Ishikawa (cell line): ENCODE measurements around the gene AKR1B15.
A peak's percentile ranks its signal among the peaks of the same experiment; 100 is the strongest.

ENCODE experiments used
- CEBPB ChIP-seq: IDR thresholded peaks from 2 replicates; pipeline ENCODE4 v1.6.1; 2012
- CREB1 ChIP-seq: IDR thresholded peaks from 2 replicates; pipeline ENCODE4 v1.6.1; 2012; ENCODE audit warnings: low read depth
- EGR1 ChIP-seq: IDR thresholded peaks from 2 replicates; pipeline ENCODE4 v1.6.1; 2012
- EP300 ChIP-seq: IDR thresholded peaks from 2 replicates; pipeline ENCODE4 v1.6.1; 2012; ENCODE audit warnings: borderline replicate concordance
- FOXM1 ChIP-seq: IDR thresholded peaks from 2 replicates; pipeline ENCODE4 v1.6.1; 2012; ENCODE audit warnings: low read depth, borderline replicate concordance
- NFIC ChIP-seq: IDR thresholded peaks from 2 replicates; pipeline ENCODE4 v1.6.1; 2012
- RAD21 ChIP-seq: IDR thresholded peaks from 2 replicates; pipeline ENCODE4 v1.6.1; 2012; ENCODE audit warnings: low read depth
- TAF1 ChIP-seq: IDR thresholded peaks from 2 replicates; pipeline ENCODE4 v1.6.1; 2012; ENCODE audit warnings: low read depth, mild to moderate bottlenecking
- TCF12 ChIP-seq: IDR thresholded peaks from 2 replicates; pipeline ENCODE4 v1.6.1; 2012; ENCODE audit warnings: low read depth
- TEAD4 ChIP-seq: IDR thresholded peaks from 2 replicates; pipeline ENCODE4 v1.6.1; 2012
- YY1 ChIP-seq: IDR thresholded peaks from 2 replicates; pipeline ENCODE4 v1.6.1; 2012; ENCODE audit warnings: low read depth
- ZBTB7A ChIP-seq: IDR thresholded peaks from 2 replicates; pipeline ENCODE4 v1.6.1; 2012; ENCODE audit warnings: low read depth
- TF ChIP-seq, protein P1 (sequence below): IDR thresholded peaks from 2 replicates; pipeline ENCODE4 v1.6.1; 2012
- TF ChIP-seq, protein P2 (sequence below): IDR thresholded peaks from 2 replicates; pipeline ENCODE4 v1.6.1; 2012
- TF ChIP-seq, protein P3 (sequence below): IDR thresholded peaks from 2 replicates; pipeline ENCODE4 v1.6.1; 2012; ENCODE audit warnings: low read depth, mild to moderate bottlenecking

AKR1B15 gene

DNA sequence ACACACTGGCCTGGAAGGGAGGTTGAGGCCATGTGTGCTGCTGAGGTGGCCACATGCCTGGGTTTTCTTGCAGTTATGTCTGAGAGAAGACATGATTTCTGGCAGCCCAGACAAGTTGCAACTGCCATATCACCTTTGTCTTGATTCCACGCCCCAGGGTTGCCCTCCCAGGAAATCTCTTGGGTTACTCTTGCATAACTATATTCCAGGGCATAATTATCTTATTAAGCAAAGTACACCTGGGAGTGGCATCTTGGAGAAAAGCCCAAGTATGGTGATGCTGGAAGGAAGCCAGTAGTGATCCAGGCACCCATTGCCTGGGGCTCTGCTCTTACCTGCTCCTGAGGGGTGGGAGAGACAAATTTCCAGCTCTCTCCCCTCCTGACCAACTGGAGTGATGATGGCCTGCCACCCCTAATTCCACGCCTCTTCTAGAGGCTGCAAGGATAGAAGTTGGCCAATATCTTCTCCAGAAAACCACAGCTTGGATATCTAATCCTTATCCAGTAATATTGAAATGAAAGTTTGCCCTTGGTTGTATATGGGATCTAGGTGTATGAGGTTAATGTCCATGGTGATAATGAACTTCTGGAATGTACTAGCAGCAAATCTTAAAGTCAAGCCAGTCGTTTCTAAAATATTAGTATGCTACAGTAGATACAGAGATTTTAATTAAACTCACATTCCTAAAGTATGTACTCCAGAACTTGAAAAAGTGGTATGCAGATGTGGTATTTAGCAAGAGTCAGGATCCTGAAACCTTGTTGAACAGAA lies 16.5 kb upstream of the AKR1B15 start:
- TF ChIP-seq TAF1: no peak
- peak; percentile 95 for TF ChIP-seq NFIC
- no peak for TF ChIP-seq ZBTB7A
- TF ChIP-seq YY1: 0 out of 2 replicates have a peak, but pooled peaks have one; percentile 15
- TF ChIP-seq EP300: peak; percentile 84; the same call in 1 of the 2 replicates
- TF ChIP-seq, protein P1, sequence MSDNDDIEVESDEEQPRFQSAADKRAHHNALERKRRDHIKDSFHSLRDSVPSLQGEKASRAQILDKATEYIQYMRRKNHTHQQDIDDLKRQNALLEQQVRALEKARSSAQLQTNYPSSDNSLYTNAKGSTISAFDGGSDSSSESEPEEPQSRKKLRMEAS: 0 out of 2 replicates have a peak, but pooled peaks have one; percentile 64
- TF ChIP-seq TCF12: peak; percentile 86
- no peak for TF ChIP-seq EGR1
- TF ChIP-seq CREB1: no peak
- TF ChIP-seq RAD21: no peak
- TF ChIP-seq, protein P2, sequence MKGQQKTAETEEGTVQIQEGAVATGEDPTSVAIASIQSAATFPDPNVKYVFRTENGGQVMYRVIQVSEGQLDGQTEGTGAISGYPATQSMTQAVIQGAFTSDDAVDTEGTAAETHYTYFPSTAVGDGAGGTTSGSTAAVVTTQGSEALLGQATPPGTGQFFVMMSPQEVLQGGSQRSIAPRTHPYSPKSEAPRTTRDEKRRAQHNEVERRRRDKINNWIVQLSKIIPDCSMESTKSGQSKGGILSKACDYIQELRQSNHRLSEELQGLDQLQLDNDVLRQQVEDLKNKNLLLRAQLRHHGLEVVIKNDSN: 0 out of 2 replicates have a peak, but pooled peaks have one; percentile 4
- TF ChIP-seq, protein P3, sequence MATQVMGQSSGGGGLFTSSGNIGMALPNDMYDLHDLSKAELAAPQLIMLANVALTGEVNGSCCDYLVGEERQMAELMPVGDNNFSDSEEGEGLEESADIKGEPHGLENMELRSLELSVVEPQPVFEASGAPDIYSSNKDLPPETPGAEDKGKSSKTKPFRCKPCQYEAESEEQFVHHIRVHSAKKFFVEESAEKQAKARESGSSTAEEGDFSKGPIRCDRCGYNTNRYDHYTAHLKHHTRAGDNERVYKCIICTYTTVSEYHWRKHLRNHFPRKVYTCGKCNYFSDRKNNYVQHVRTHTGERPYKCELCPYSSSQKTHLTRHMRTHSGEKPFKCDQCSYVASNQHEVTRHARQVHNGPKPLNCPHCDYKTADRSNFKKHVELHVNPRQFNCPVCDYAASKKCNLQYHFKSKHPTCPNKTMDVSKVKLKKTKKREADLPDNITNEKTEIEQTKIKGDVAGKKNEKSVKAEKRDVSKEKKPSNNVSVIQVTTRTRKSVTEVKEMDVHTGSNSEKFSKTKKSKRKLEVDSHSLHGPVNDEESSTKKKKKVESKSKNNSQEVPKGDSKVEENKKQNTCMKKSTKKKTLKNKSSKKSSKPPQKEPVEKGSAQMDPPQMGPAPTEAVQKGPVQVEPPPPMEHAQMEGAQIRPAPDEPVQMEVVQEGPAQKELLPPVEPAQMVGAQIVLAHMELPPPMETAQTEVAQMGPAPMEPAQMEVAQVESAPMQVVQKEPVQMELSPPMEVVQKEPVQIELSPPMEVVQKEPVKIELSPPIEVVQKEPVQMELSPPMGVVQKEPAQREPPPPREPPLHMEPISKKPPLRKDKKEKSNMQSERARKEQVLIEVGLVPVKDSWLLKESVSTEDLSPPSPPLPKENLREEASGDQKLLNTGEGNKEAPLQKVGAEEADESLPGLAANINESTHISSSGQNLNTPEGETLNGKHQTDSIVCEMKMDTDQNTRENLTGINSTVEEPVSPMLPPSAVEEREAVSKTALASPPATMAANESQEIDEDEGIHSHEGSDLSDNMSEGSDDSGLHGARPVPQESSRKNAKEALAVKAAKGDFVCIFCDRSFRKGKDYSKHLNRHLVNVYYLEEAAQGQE: no peak
- TF ChIP-seq FOXM1: peak; percentile 36; the same call in 1 of the 2 replicates
- TF ChIP-seq TEAD4: peak; percentile 69
- peak; percentile 92 for TF ChIP-seq CEBPB

DNA sequence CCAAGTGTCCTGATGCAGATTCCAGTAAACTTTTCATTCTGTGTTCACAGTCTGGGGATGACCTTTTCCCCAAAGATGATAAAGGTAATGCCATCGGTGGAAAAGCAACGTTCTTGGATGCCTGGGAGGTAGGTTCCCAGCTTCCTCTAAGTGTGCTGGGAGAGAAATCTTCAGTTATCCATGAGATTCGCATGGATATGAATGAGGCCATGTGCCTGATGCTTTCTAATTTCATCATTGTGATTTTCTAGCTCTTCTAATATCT lies 16.0 kb upstream of the AKR1B15 start:
- TF ChIP-seq TCF12 (no peak), CEBPB (no peak), ZBTB7A (no peak), FOXM1 (no peak), EGR1 (no peak), EP300 (no peak), YY1 (no peak), RAD21 (no peak), TAF1 (no peak)
- TF ChIP-seq, protein P3: no peak
- TF ChIP-seq, protein P1: no peak
- TF ChIP-seq, protein P2: no peak

DNA sequence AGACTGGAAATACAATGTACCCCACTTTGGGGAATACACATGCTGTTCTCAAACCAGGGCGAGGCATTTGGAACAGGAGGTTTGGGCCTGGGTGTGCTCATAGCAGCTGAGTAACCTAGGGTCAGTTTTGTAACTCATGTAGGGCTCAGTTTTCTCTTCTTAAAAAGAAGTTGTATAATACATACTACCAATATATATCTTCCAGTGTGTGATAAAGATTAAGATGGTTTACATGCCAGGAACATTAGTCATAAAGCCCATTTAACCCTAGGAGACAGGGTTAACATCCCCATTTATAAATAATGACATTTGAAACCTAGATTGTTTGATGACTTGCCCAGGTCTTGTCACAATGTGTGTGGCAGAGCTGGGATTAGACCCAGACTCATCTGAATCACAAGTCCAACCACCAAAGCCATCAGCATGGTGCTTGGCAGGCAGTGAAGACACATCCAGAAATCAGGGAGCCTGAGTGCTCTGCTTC lies 15.6 kb upstream of the AKR1B15 start:
- no peak for TF ChIP-seq YY1
- TF ChIP-seq FOXM1: no peak
- no peak for TF ChIP-seq CEBPB
- TF ChIP-seq TEAD4: peak; percentile 64; the same call in 1 of the 2 replicates
- TF ChIP-seq RAD21: no peak
- peak; percentile 67 for TF ChIP-seq NFIC
- TF ChIP-seq, protein P2: no peak
- peak; percentile 44; the same call in 1 of the 2 replicates for TF ChIP-seq EP300
- TF ChIP-seq TAF1: no peak
- no peak for TF ChIP-seq EGR1
- no peak for TF ChIP-seq TCF12

DNA sequence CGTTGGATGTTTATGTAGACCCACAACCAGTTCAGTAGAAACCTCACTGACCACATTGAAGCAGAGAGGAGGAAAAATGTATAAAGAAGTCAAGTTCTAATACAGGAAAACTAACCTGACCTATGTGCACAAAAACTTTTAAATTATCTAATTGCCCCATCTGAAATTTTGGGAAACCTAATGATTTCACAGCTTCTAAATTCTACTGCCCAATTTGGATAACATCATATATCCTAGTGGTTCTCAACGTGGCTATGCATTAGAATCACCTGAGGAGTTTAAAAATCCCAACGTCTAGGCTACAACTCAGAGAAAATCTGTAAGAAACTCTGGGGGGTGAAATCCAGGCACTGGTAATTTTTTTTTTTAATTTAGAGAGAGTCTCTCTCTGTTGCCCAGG lies 14.3 kb upstream of the AKR1B15 start:
- TF ChIP-seq TCF12 (no peak), ZBTB7A (no peak), CREB1 (no peak), CEBPB (no peak), EGR1 (no peak), YY1 (no peak), TEAD4 (no peak), FOXM1 (no peak), TAF1 (no peak), RAD21 (no peak)
- TF ChIP-seq, protein P2: no peak
- TF ChIP-seq, protein P3: no peak
- TF ChIP-seq, protein P1: no peak
